Peyer's patch (tissue), 4 donors: Measurements from ENCODE around the gene ZNF268. TPM values are rescaled to one million over a fixed set of nuclear protein-coding genes. Genes with fewer than 3 reads are reported as not detected.

Source experiments
- DNase-seq, 3 donors: peaks; one replicate each; pipeline ENCODE4 v3.0.0-alpha.2; 2017 to 2019
- H3K27ac ChIP-seq, 4 donors: fragments of 200-600 bp; sonication (generic); one replicate each; pipeline ENCODE4 v1.5.1; 2016 to 2019
- H3K27me3 ChIP-seq, 2 donors: fragments of 200-600 bp; sonication (generic); one replicate each; pipeline ENCODE4 v1.5.1; 2019
- H3K36me3 ChIP-seq, 3 donors: fragments of 200-600 bp; sonication (generic); one replicate each; pipeline ENCODE4 v1.5.1; 2016 to 2019
- H3K4me1 ChIP-seq, 4 donors: fragments of 200-600 bp; sonication (generic); one replicate each; pipeline ENCODE4 v1.5.1; 2016 to 2019
- H3K4me3 ChIP-seq, 4 donors: fragments of 200-600 bp; sonication (generic); 1 replicate in 3 of 4; 2 replicates in 1 of 4; pipeline ENCODE4 v1.5.1; 2016 to 2019; ENCODE audit warnings: mild to moderate bottlenecking in 1 of 4
- H3K9me3 ChIP-seq, 4 donors: fragments of 200-600 bp; sonication (generic); one replicate each; pipeline ENCODE4 v1.5.1; 2016 to 2019; ENCODE audit warnings: mild to moderate bottlenecking in 1 of 4
- POLR2A ChIP-seq, 2 donors: fragments of 450-650 bp; IDR thresholded peaks; one replicate each; pipeline ENCODE4 v1.5.1; 2017; ENCODE audit warnings: antibody characterized with exemption in 2 of 2, mild to moderate bottlenecking in 2 of 2, moderate library complexity in 2 of 2
- total RNA-seq, 4 donors: library from RNA; depleted of rRNA; stranded (reverse); fragments of >200 nt; gene quantifications; one replicate each; pipeline ENCODE4 v1.1.0, GENCODE V29; 2016
- TF ChIP-seq, protein P1 (sequence below), 6 experiments: fragments of 450-650 bp in 4 of 6; fragments of 200-600 bp in 2 of 6; sonication (generic) in 1 of 6; IDR thresholded peaks; one replicate each; pipeline ENCODE4 v1.5.1; 2017 to 2019; ENCODE audit warnings: antibody characterized with exemption in 6 of 6, mild to moderate bottlenecking in 3 of 6, moderate library complexity in 1 of 6

Gene ZNF268
- total RNA-seq, 4 donors from 2014 or later = 10.0 to 24.3 (median 14.9) TPM

DNA sequence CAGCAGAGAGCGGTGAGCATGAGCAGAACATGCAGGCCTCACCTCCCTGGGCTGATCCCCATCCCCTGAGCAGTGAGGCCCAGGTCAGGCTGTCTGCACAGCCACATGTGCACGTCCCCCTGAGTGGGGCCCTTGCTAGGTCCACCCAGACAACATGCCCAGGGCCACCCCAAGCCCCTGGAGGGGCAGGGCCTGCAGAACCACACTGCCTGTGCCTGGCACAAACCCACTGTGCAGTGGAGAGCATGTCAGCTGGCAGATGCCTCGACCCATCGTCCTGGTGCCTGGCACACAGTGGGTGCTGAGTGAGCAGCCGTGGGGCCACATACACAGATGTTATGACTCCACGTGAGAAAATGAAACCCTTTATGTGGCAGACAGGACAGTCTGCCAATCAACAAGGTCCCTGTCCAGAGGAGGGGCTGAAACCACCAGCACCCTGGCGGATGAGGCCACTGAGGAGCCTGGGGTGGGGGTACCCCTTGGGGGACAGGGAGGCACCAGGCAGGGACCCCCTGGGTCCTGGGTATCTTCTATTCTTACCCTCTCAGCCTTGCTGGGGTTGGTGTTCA, 46.1 kb downstream of the ZNF268 start:
- TF ChIP-seq, protein P1, sequence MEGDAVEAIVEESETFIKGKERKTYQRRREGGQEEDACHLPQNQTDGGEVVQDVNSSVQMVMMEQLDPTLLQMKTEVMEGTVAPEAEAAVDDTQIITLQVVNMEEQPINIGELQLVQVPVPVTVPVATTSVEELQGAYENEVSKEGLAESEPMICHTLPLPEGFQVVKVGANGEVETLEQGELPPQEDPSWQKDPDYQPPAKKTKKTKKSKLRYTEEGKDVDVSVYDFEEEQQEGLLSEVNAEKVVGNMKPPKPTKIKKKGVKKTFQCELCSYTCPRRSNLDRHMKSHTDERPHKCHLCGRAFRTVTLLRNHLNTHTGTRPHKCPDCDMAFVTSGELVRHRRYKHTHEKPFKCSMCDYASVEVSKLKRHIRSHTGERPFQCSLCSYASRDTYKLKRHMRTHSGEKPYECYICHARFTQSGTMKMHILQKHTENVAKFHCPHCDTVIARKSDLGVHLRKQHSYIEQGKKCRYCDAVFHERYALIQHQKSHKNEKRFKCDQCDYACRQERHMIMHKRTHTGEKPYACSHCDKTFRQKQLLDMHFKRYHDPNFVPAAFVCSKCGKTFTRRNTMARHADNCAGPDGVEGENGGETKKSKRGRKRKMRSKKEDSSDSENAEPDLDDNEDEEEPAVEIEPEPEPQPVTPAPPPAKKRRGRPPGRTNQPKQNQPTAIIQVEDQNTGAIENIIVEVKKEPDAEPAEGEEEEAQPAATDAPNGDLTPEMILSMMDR (IDR thresholded peaks at IDR 0.05) = no peak
- TF ChIP-seq POLR2A (IDR thresholded peaks at IDR 0.05) = no peak
- H3K4me1 ChIP-seq = no peaks in the 10 kb centered on the region
- H3K4me3 ChIP-seq = no peak overlapping the region
- H3K36me3 ChIP-seq = no peaks in the 10 kb centered on the region
- H3K27me3 ChIP-seq = no peaks in the 10 kb centered on the region
- no peak for DNase-seq
- H3K9me3 ChIP-seq = peaks cover 0 to 5% (median 0%) of the 10 kb centered on the region in 4 donors
- no peak overlapping the region for H3K27ac ChIP-seq

DNA sequence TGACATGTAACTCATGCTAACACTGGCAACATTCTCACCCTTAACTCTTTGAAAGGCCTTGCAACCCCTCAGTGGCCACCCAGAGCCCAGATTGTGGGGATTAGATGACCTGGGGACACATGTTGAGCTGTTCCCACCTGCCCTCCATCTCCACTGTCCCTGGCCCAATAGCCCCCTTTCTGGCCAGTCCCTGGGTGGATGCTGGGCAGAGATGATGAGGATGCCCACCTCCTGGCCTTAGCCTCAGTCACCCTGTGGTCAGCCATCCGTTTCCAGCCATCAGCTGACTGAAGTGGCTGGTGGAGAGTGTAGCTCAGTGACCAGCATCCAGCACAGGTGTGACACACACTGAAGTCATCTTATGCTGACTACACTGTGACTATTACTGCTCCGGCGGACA, 49.7 kb downstream of the ZNF268 start:
- no peak for TF ChIP-seq POLR2A (IDR thresholded peaks at IDR 0.05)
- DNase-seq = no peak
- H3K9me3 ChIP-seq = peaks cover 0 to 10% (median 2%) of the 10 kb centered on the region in 4 donors

DNA sequence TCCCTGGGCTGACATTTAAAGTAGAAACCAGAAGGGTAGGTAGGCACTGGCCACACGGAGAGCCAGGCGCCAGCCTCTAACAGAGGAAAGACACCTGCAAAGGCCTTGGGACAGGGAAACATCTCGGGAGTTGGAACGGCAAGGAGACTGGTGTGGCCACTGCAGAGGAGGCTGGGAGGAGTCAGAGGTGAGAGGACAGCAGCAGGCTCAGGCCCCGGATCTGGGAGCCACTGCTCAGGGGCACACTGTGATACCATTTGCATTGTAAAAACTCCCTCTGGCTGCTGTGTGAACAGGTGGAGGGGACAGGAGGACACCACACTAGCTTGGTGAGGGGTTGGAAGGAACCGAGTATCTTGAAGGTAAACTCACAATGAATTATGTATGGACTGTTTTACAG, 51.7 kb downstream of the ZNF268 start:
- no peaks in the 10 kb centered on the region for H3K27me3 ChIP-seq
- TF ChIP-seq, protein P1 (IDR thresholded peaks at IDR 0.05) = no peak
- TF ChIP-seq POLR2A (IDR thresholded peaks at IDR 0.05) = no peak
- no peak for DNase-seq
- H3K4me3 ChIP-seq = no peak overlapping the region
- no peak overlapping the region for H3K27ac ChIP-seq
- peaks cover 0 to 15% (median 2%) of the 10 kb centered on the region in 4 donors for H3K9me3 ChIP-seq
- H3K36me3 ChIP-seq = no peaks in the 10 kb centered on the region
- H3K4me1 ChIP-seq = no peaks in the 10 kb centered on the region

More for the DNA sequence above, 49.7 kb downstream of the ZNF268 start:
- no peaks in the 10 kb centered on the region for H3K36me3 ChIP-seq
- H3K4me1 ChIP-seq = no peaks in the 10 kb centered on the region
- no peak overlapping the region for H3K4me3 ChIP-seq
- H3K27me3 ChIP-seq = no peaks in the 10 kb centered on the region
- no peak overlapping the region for H3K27ac ChIP-seq

DNA sequence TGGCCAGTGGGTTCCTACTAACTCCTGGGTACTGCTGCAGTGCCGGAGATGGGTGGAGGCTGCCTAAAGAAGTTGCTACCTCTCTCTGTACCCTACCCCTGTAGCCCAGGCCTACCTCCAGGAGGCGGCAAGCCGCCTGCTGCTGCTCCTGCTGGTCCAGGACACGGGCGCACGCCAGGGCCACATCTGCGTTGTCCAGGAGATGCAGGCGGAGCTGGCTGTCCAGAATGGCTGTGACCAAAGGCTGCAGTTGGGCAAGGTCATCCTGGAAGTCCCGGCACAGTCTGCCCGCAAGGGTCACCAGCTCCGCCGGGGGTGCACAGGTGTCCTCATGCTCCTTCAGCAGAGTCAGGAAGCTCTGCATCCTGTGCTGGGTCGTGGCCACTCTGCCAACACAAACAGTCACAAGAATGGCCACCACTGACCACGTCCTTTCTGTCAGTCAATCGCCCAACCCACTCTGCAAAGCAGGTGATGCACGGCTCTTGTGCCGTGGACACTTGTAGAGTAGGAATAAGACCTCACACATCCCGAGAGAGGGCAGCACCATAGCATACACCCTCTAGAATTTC, 52.8 kb downstream of the ZNF268 start:
- Histone ChIP-seq H3K4me3 (no peak overlapping the region), H3K27ac (no peak overlapping the region), H3K9me3 (peaks cover 0 to 15% (median 2%) of the 10 kb centered on the region in 4 donors), H3K27me3 (no peaks in the 10 kb centered on the region), H3K4me1 (no peaks in the 10 kb centered on the region), H3K36me3 (no peaks in the 10 kb centered on the region)
- DNase-seq = no peak
- TF ChIP-seq, protein P1 (IDR thresholded peaks at IDR 0.05) = no peak
- TF ChIP-seq POLR2A (IDR thresholded peaks at IDR 0.05) = no peak

DNA sequence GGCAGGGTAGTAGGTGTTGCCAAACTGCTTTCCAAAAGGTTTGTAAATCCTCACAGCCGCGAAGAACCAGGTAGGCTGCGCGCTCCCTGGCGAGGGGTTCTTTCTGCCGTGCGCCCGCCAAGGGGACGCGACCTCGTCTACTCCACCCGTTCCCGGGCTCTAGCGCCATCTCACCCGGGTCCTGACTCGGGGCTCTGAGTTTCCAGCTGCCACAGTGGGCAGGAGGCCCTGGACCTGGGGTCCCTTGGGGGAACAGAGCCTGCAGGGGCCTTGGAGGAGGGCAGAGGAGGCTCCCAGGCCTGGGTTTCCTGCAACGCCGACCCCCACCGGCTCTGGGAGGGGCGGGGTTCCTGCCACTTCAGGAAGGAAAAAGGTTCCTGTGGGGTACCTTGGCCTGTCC, 53.7 kb downstream of the ZNF268 start:
- no peaks in the 10 kb centered on the region for H3K4me1 ChIP-seq
- TF ChIP-seq, protein P1 (IDR thresholded peaks at IDR 0.05) = no peak
- TF ChIP-seq POLR2A (IDR thresholded peaks at IDR 0.05) = no peak
- H3K4me3 ChIP-seq = no peak overlapping the region
- DNase-seq = no peak
- H3K27me3 ChIP-seq = no peaks in the 10 kb centered on the region
- H3K9me3 ChIP-seq = peaks cover 0 to 15% (median 2%) of the 10 kb centered on the region in 4 donors
- H3K27ac ChIP-seq = no peak overlapping the region
- no peaks in the 10 kb centered on the region for H3K36me3 ChIP-seq

DNA sequence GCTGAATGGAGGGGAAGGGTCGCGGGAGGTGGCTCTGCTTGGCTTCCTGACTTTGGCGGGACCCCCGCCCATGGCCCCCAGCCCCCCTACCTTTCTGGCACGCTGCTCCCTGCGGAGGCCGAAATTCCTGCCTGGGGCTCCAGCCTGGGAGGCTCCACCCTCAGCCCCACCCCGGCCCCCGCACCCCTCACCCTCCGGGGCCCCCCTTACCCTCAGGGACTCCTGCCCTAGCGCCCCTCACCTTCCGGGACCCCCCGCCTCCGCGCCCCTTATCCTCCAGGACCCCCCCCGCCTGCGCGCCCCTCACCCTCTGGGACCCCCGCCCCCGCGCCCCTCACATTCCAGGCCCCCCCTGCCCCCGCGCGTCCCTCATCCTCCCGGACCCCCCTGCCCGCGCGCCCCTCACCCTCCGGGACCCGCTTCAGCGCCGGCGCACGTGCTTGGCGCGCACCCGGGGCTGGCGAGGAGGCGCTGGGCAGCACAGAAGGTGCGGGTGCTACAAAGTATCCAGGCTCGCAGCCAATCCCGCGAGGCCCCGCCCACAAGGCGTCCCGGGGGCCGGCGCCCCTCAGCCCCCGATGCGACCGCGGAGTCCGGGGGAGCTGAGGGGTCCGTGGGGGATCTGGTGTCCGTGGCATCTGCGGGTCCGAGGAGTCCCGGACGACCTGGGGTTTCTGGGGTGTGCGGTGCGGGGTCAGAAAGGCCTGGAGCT, 54.3 kb downstream of the ZNF268 start, which contains the start of gene ANHX:
TSS of gene ANHX (minus strand) at position 477 of the 712 bp plus-strand sequence. CDS start 1,521 bp downstream, outside the sequence.
- no peaks in the 10 kb centered on the region for H3K27me3 ChIP-seq
- no peak within 1 kb of the TSS for H3K27ac ChIP-seq
- no peak for DNase-seq
- no peak for TF ChIP-seq POLR2A (IDR thresholded peaks at IDR 0.05)
- TF ChIP-seq, protein P1 (IDR thresholded peaks at IDR 0.05) = no peak
- no peaks in the 10 kb centered on the region for H3K36me3 ChIP-seq
- H3K9me3 ChIP-seq = peaks cover 0 to 15% (median 2%) of the 10 kb centered on the region in 4 donors
- no peak within 1 kb of the TSS for H3K4me3 ChIP-seq
- H3K4me1 ChIP-seq = no peaks in the 10 kb centered on the region
